Prostate gland (tissue), 2 donors: ENCODE data around the gene KRT35. TPM values are rescaled to one million over a fixed set of nuclear protein-coding genes. Genes with fewer than 3 reads are reported as not detected.

Source experiments
- DNase-seq: peaks from one replicate; pipeline ENCODE4 v3.0.0-alpha.2; 2019; ENCODE audit warnings: low spot score
- H3K27ac ChIP-seq, 2 donors: fragments of 200-600 bp; sonication (generic); 2 replicates each; pipeline ENCODE4 v1.5.1; 2017 to 2019
- H3K27me3 ChIP-seq: fragments of 200-600 bp; sonication (generic); replicated peaks from 2 replicates; pipeline ENCODE4 v1.5.1; 2019; ENCODE audit not compliant: insufficient read depth
- H3K36me3 ChIP-seq, 2 donors: fragments of 200-600 bp; sonication (generic); 1 replicate in 1 of 2; 2 replicates in 1 of 2; pipeline versions ENCODE4 v1.5.1 to v1.8.1; 2017 to 2019
- H3K4me1 ChIP-seq: fragments of 200-600 bp; sonication (generic); replicated peaks from 2 replicates; pipeline ENCODE4 v1.5.1; 2019
- H3K4me3 ChIP-seq, 2 donors: fragments of 200-600 bp; sonication (generic); 2 replicates each; pipeline ENCODE4 v1.5.1; 2017 to 2019
- H3K9me3 ChIP-seq: fragments of 200-600 bp; sonication (generic); 2 replicates; pipeline ENCODE4 v1.5.1; 2017
- CTCF ChIP-seq, 4 experiments: fragments of 200-600 bp in 2 of 4; fragments of 450-650 bp in 2 of 4; sonication (generic) in 2 of 4; IDR thresholded peaks; 1 replicate in 3 of 4; 2 replicates in 1 of 4; pipeline ENCODE4 v1.5.1; 2016 to 2019; ENCODE audit warnings: antibody characterized with exemption in 4 of 4, mild to moderate bottlenecking in 2 of 4, moderate library complexity in 2 of 4
- POLR2A ChIP-seq: fragments of 450-650 bp; IDR thresholded peaks from one replicate; pipeline ENCODE4 v1.6.1; 2016; ENCODE audit warnings: antibody characterized with exemption, mild to moderate bottlenecking
- POLR2AphosphoS5 ChIP-seq: sonication (generic); formaldehyde crosslinking; IDR thresholded peaks from one replicate; pipeline ENCODE4 v1.6.1; 2017; ENCODE audit warnings: antibody characterized with exemption
- WGBS: methylation state at CpG from one replicate; pipeline ENCODE4 v1.1.5; 2018; 5-methylcytosine and 5-hydroxymethylcytosine counted together
- intact Hi-C: fragments of 100-400 bp; cut with DNase I; formaldehyde crosslinking; loops from one replicate; pipeline ENCODE4 v1.14.2; 2022
- total RNA-seq, 2 donors: library from RNA; depleted of rRNA; stranded (reverse); fragments of >200 nt; gene quantifications; one replicate each; pipeline ENCODE4 v1.1.0, GENCODE V29; 2016

KRT35 gene
- total RNA-seq, result not detected

- Histone ChIP-seq H3K9me3 (no peaks in the 10 kb centered on the region), H3K4me1 (no peaks in the 10 kb centered on the region), H3K4me3 (no peak within 1 kb of the TSS), H3K27me3 (no peaks in the 10 kb centered on the region), H3K27ac (no peak within 1 kb of the TSS), H3K36me3 (no peaks in the 10 kb centered on the region)
- no peak for DNase-seq
- 95% methylated on average over 2 of the region's 2 CpGs for WGBS
- intact Hi-C loops, result no loop called here
- TF ChIP-seq POLR2A (no peak), CTCF (IDR thresholded peaks at IDR 0.05) (no peak), POLR2AphosphoS5 (no peak)
Measured at GRCh38 chr17:41481036-41481435, at the start of gene KRT35. TSS of gene KRT35 (minus strand) at chr17:41481151. CDS start at chr17:41481097, 54 bp downstream.

- DNase-seq, result no peak
- Histone ChIP-seq H3K4me3 (no peak overlapping the region), H3K9me3 (no peaks in the 10 kb centered on the region), H3K27me3 (no peaks in the 10 kb centered on the region), H3K27ac (no peak overlapping the region), H3K4me1 (no peaks in the 10 kb centered on the region), H3K36me3 (no peaks in the 10 kb centered on the region)
- TF ChIP-seq POLR2AphosphoS5, result no peak
- peak; percentile 23 for TF ChIP-seq POLR2A
- WGBS, result 45% methylated on average over 8 of the region's 8 CpGs
- intact Hi-C loops, result no loop called here
Measured at GRCh38 chr17:41530062-41531048, 49.4 kb upstream of the KRT35 start.

- no peak overlapping the region for H3K27ac ChIP-seq
- WGBS, result 83% methylated on average over 5 of the region's 5 CpGs
- TF ChIP-seq CTCF (IDR thresholded peaks at IDR 0.05) (no peak), POLR2A (no peak), POLR2AphosphoS5 (no peak)
- H3K4me1 ChIP-seq, result no peaks in the 10 kb centered on the region
- no peaks in the 10 kb centered on the region for H3K27me3 ChIP-seq
- no peaks in the 10 kb centered on the region for H3K9me3 ChIP-seq
- no peak overlapping the region for H3K4me3 ChIP-seq
- no peaks in the 10 kb centered on the region for H3K36me3 ChIP-seq
- no peak for DNase-seq
- intact Hi-C loops, result no loop called here
Measured at GRCh38 chr17:41529491-41529915, 48.6 kb upstream of the KRT35 start.

DNA sequence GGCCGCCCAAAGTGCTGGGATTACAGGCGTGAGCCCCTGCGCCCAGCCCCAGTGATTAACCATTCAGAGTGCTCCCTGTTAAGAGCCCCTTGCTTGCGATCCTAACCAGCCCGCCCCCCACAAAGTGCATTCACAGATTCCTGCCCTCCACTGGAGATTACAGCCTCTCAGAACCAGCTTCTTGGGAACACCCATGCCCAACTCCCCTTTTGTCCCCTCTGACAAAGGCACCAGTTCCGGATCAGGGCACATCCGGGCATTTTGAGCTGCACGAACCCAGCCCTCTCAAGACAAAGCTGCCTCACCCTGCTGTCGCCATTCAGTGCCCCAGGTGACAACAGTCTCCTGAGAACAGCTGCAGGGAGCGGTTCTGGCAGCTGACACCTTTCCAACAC is 48.0 kb upstream of the KRT35 start:
- Histone ChIP-seq H3K4me1 (no peaks in the 10 kb centered on the region), H3K4me3 (no peak overlapping the region), H3K27ac (peak overlapping the region in 1 of 2 donors; percentile 76), H3K36me3 (no peaks in the 10 kb centered on the region), H3K27me3 (no peaks in the 10 kb centered on the region), H3K9me3 (no peaks in the 10 kb centered on the region)
- TF ChIP-seq CTCF (IDR thresholded peaks at IDR 0.05), result no peak
- TF ChIP-seq POLR2A, result no peak
- TF ChIP-seq POLR2AphosphoS5, result no peak
- DNase-seq, result no peak
- intact Hi-C loops, result no loop called here
- 71% methylated on average over 10 of the region's 10 CpGs for whole genome bisulfite sequencing

DNA sequence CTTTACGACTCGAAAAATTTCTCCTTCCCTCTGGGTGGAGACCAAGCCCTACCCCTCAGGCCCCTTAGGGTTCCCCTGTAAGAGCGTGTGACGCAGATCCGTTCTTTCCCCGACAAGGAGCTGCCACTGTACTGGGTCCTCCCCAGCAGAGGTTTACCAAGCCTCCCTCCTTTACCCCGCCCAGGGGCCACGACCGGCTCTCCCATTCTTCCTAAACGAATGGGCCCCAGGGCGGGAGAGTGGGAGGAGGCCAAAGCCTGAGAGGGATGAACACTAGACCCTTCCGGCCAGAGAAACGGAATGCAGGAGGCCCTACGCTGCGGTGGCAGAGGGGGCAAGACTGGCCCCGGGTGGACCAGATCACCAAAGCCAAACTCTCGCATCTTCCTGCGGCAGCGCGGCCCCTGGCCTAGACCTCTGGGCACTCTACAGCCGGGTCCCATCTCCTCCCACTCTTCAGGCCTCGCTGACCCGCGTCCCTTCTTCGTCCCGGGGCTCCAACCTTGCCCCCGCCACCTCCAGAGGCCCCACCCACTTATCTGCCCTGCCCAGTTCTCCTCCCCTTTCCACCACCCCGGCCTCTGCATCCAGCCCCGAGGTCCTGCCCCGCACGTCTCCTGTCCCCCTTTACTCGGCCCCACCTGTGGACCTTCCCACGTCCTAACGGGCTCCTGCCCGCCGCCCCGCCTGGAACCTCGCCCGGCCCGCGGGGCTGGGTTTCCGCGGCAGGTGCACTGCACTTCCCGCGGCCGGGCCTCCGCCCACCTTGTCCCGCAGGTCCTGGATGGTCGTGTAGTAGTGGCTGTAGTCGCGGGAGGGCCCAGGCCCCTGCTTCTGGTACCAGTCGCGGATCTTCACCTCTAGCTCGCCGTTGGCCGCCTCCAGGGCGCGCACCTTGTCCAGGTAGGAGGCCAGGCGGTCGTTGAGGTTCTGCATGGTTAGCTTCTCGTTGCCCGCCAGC is 46.4 kb upstream of the KRT35 start:
- peak overlapping the region; percentile 70 to 76 for H3K27ac ChIP-seq
- DNase-seq, result no peak
- H3K4me3 ChIP-seq, result peak overlapping the region; percentile 44 to 51
- intact Hi-C loops, result no loop called here
- H3K9me3 ChIP-seq, result no peaks in the 10 kb centered on the region
- 25% methylated on average over 53 of the region's 62 CpGs for WGBS
- no peak for TF ChIP-seq POLR2AphosphoS5
- peak; percentile 21 for TF ChIP-seq POLR2A
- peak in 1 of 4 experiments; percentile 11 for TF ChIP-seq CTCF (IDR thresholded peaks at IDR 0.05)
- H3K36me3 ChIP-seq, result no peaks in the 10 kb centered on the region
- H3K4me1 ChIP-seq, result peaks cover 8% of the 10 kb centered on the region
- H3K27me3 ChIP-seq, result no peaks in the 10 kb centered on the region
